Activated CD4-positive, alpha-beta T cell treated with anti-CD3 and anti-CD28 coated beads, Interleukin-2, amount 50 U/mL, for 1 hour (primary cell): ENCODE measurements around the gene STOX2.
"Not testable (repeated sequence)": the region's sequence is repeated elsewhere in the genome, so short reads cannot be mapped to it uniquely, and the experiment has no call there.

Source experiments
- DNase-seq: peaks from one replicate; pipeline ENCODE4 v3.0.0-alpha.2; 2020

Gene STOX2

DNA sequence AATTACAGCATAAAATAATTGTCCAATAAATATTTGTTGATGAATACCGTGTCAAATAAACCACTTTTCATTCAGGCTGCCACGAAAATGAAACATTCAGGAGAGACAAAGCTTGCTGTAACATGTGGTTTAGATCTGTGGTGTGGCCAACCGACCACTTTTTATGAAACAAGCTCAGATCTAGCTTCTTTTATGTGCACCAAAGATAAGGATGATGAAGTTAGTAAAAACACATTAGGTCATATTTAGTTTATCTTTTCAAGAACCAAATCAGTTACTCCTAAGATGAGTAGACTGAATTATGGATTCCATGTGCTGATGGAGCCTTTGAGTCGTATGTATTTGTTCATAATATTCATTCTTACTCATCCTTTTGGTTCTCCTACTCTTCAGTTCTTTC is 35.8 kb downstream of the STOX2 start:
- no peak for DNase-seq

DNA sequence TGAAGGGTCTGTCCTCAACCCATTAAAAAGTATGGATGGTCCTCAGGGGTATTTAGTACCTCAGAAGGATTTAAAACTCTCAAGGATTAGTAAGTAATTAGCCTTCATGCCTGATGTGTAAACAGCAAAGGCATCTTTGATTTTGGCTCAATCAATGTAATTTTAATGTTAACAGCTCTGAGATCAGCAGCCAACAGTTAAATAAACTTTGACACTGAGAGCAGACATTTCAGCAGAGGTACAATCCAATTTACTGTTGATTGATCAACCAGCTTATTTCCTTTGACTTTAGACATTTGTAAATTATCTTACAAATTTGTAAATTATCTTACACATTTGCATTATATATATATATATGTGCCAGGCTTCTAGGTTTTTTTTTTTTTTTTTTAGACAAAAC is 36.9 kb downstream of the STOX2 start:
- no peak for DNase-seq

DNA sequence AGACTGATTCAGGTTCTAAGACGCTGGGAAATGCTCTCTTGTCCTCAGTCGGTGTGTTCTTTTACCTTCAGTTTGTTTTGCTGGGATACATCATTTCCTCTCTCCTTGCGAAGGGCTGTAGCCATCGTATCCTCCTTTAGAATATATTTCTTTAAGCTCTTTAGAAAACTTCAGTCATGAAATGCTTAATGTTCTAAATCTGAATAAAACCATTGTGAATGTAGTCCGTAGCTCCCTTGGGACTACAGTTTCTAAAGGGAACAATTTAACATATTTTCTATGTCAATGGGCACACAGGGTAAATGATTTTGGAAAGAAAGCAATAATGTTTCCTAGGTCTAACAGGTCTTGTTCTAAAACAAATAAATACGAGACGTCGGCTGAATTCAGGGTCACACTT is 40.6 kb downstream of the STOX2 start:
- no peak for DNase-seq

DNA sequence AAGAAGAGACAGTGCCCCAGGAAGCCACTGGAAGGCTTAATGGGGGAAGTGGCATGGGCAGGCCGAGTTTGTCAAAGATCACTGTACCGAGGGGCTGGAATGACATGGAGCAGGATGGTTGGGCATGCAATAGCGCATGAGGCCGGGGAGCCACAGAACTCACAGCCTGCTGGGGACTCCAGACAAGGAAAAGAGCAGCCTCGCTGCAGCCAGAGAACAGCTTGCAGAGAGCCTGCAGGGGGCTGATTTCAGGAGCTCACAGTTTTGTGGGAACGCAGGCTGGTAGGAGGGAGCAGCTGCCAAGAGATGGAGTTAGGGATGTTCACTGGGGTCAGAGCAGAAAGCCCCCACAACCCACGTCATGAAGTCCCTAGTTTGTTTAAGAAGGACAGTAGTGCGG is 45.4 kb downstream of the STOX2 start:
- DNase-seq = no peak

DNA sequence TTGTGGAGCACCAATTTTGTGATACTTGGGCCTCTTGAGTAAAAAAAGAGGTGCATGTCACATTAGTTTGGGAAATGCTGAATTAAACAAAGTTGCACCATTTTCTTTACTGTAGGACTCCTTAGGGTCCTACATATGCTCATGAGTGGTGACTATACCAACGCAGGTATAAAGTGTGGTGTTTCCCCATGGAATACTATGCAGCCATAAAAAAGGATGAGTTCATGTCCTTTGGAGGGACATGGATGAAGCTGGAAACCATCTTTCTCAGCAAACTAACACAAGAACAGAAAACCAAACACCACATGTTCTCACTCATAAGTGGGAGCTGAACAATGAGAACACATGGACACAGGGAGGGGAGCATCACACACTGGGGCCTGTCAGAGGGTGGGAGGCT is 47.5 kb downstream of the STOX2 start:
- DNase-seq = not testable (repeated sequence)

DNA sequence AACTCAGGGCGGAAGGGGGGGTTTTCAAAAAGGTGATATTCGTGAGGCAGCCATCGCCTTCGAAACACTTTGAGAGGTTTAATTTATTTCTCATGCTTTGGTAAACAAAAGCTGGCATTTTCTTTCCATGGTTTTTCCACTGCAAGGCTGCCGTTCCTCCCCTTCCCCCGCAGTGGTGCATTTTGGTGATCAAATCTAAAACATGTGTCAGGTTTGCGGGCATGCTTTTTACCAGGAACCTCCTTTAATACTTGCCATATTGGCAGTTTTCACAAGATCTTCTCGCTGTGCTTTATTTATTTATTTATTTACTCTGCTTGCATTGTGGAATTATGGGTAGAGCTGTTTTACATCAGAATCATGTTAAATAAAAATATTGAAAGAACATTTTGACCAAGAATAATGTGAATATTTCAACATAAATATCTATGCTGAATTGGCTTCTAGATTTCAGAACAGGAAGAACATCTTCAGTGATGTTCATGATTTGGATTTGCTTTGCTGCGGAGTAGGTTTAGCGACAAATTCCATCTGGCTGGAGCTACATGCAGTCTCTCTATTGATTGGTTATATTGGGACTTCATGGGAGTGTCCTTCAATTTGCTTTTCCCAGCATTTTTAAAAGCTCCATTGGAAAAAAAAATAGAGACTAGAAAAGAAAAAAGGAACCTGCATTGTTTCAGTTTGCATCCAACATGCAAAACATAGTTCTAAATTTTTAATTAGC is 54.4 kb downstream of the STOX2 start:
- no peak for DNase-seq

DNA sequence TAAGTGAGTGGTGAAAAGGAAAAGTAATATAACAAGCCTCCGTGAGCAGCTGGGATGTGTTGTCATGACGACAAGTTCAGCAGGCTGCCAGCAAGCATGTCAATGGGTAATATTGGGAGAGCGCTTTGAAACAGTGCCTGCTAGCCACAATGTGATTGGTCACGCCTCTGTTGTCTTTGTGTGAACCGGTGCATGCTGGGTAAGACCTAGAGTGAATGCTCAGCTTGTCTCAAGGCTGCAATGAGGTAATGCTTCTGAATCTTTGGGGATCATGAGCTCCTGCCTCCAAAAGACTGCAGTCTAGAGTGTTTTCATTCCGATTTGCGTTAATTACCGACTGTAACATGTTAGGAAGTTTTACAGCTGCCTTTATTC is 54.9 kb downstream of the STOX2 start:
- no peak for DNase-seq

DNA sequence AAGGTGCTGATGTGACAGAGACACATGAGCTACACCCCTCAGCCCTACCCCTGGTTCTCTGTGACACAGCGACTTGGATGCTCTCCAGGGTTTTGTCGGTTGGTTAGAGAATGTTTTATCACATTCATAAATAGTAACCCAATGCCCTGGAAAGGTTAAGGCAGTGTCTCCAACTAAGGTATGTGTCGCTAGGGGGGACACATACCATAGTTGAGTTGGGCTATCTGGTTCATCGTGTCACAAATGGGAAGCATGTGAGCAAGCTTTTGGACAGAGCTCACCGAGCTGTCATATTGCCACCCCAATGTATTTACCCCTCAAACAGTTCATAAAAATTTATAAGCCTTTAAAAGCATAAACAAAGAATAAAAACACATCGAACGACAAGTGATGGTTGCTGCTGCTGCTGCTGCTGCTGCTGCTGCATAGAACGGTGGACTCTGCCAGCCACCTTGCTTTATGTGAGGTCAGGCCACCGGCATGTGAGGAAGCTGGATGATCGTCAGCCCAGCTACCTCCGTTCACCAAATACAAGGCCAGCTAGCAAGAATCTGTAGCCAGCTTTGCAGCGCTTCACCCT is 55.9 kb downstream of the STOX2 start:
- DNase-seq = no peak

DNA sequence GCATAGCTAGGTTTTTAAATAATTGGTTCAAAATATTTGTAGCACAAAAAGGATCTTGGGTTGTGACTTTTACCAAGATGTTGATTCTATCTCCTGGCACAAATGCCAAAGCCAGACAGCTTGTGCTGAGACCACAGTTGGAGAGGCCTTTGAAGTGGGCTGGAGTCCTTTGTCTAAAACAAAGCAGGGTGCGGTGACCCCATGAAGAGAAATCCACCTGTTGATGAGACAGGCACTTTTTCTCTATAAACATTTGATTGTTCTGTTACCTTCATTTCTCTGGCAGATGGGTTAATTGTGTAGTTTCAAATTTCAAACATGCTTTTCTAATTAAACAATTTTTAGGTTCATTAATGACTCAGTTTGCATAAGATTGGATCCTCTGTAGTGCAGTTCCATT is 56.7 kb downstream of the STOX2 start:
- no peak for DNase-seq

DNA sequence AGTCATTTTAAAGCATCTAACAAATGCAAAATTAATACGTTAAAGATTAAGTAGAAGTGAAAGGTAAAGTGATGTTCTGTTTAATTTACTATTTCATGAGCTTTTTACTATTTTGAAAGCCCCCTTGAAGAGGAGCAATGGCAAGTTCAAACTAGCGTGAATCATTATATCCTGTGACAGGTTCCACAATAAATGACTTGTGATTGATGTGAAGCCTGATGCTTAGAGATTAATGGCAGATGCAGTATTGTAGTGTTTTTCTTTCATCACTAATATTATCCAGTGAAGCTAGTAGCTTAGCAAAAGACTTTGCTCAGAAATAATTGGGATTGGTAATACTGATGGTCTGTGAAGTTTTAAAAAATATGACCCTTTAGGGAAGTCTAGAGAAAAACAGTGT is 57.3 kb downstream of the STOX2 start:
- no peak for DNase-seq

DNA sequence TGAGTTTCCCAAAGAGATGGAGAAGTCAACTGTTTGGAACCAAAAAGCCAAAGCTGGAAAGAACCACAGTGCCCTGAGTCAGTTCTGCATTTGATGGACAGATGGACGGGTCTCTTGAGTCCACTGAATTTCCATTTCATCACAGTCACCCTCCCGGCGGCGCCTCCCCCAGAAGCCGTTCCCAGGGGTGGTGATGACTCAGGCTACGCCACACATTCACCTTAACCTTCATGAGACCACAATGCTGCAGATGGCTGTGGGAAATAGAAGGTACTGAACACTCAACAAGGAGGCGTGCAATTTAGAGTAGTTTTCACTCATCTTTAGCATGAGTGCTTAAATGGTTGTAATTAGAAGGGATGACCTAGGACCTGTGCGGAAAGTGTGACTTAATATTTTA is 61.3 kb downstream of the STOX2 start:
- DNase-seq = no peak

DNA sequence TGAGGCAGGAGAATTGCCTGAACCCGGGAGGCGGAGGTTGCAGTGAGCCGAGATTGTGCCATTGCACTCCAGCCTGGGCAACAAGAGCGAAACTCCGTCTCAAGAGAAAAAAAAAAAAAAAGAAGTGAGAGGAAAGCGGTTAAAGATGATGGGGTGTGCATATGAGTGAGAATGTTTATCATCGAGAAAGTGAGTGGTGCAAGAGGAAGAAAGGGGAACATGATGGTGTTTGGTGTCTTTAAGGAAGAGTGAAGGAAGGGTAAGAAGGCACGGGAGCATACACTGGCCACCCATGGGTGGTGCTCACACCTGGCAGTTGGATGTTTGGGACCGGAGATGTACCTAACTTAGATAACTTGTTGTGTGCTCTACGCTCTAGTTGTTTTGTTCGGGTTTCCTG is 62.2 kb downstream of the STOX2 start:
- no peak for DNase-seq

DNA sequence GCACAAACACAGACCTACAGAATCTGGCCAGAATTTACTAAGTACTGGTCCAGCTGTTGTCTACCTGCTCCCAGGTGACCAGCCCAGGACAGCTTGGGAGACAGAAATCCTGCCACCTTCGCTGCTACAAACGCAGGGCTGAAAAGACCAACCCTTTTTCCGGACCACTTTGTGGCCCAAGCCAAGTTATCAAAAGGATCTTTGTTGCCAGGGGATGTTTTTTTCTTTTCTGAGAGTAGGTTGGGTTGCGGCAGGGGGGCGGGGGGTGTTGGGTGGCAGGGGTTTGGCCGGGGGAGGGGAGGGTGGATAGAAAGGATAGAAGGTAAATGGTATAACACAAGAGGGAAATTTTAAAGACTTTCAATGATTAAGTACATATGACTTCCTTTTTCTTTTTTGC is 63.4 kb downstream of the STOX2 start:
- no peak for DNase-seq

DNA sequence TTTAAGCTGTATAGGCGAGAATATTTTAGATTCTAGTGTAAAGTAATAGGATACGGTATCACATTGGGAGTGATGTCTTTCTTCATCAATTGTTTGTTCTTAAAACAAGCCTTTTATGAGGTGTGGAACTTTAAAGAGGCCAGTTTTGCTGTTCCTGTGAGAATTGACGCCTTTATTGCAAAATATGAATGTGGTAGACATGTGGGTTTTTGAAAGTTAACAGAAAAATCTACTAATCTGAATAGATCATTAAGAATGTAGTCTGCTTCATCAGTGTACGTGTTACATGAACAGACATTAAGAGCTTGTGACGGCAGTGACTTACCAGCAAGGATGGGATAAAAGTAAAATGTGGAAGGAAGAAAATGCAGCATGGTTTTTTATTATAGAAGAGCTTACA is 63.8 kb downstream of the STOX2 start:
- no peak for DNase-seq

DNA sequence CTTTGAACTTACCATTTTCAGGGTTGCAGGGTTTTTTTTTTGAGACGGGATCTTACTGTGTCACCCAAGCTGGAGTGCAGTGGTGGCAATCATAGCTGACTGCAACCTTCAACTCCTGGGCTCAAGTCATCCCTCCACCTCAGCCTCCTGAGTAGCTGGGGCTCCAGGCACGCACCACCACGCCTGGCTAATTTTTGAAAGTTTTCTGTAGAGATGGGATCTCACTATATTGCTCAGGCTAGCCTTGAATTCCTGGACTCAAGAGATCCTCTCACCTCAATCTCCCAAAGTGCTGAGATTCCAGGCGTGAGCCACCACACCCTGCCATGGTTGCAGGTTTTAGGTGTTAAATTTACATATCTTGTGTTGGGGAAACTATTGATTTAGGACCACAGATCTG is 64.5 kb downstream of the STOX2 start:
- no peak for DNase-seq

DNA sequence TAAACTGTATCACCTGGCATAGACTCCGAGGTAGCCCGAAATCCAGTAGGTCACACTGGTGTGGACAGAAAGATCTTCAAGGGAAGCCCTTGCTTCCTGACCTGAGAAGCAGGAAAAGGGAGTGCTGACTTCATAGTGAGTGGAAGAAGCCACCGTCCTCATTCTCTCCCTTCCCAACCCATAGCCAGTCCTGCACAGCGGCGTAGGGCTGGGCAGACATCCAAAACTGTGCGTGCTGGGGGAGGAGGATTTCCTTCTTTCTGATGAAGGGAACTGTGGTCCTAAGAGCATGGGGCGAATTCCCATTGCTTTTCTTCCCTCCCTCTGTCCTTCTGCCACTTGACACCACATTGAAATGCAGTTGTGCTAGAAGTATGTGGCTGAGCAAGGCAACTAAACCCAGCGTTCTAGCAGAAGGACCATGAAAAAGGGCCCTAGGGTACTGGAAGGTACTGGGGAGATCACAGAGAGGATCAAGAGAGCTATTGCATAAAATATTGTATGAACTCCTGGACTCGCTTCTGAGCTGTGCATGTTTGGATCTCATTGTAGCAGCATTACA is 66.9 kb downstream of the STOX2 start:
- DNase-seq = no peak

DNA sequence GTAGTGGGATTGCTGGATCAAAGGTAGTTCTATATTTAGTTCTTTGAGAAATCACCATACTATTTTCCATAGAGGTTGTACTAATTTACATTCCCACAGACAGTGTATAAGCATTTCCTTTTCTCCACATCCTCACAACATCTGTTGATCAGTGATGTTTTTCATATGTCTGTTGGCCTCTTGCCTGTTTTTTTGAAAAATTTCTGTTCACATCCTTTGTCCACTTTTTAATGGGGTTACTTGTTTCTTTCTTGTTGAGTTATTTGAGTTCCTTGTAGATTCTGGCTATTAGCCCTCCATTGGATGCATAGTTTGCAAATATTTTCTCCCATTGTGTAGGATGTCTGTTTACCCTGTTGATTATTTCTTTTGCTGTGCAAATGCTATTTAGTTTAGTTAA is 72.6 kb downstream of the STOX2 start:
- no peak for DNase-seq

DNA sequence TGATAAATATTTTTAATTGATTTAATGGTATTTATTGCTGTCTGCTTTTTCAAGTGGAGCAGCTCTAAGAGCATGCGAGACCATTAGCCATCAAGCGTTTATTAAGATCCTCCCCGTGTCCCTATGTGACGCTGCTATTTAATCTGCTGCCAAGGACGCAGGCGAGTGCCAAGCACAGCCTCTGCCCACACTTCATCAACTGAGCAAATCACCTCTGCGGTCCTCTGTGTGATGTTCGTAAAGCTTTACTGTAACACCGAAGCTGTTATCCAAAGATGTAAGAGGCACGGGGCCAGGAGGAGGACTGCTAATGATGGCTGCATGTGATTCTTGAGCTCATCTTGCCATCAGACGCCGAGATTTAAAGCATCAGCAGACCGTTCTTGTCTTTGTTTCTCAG is 79.5 kb downstream of the STOX2 start:
- DNase-seq = no peak

DNA sequence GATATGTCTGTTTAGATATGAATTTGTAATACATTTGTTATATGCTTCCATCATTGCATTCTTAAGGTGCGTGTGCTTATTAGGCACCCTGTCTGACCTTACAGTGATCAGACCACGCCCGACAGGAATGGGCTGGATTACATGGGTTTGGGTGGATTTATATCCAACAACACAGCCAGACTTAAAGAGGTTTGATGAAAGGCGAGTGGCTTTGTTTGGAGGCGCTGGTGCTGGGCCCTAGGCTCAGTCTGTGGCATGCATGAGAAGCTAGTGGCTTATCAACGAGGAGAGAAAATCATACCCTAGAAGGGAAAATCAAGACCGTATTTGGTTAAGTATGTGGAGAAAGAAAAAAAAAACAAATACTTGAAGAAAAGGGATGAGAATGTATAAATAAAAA is 80.7 kb downstream of the STOX2 start:
- DNase-seq = no peak

DNA sequence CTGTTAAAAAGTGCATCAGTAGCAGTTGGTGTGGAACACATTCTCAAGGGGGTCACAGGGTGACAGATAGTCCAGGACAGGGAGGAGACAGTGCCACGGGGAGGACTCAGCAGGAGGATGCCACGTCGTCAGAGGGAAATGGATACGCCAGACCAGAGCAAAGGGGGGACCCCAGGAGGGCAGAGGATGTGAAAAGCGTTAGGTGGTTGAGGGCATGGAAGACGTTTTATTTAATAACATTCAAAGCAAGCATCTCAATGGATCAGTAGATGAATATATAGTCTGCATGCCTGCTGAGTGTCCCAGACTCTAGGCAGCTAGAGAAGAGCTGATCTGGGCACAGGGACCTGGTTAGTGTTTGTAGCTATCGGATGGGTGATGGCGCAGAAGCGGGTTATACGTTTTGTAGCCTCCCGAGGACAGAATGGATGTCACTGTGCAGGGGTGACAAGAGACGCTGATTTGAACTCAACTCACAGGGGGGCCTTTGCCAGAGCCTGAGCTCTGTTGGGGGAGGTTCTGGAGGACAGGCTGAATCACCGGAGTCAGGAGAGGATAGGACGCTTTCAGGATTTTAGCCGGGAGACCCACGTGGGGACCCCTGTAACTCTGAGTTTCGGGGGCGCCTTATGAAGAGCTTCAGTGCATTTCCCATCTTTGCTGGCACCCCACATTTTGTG is 81.3 kb downstream of the STOX2 start:
- no peak for DNase-seq

DNA sequence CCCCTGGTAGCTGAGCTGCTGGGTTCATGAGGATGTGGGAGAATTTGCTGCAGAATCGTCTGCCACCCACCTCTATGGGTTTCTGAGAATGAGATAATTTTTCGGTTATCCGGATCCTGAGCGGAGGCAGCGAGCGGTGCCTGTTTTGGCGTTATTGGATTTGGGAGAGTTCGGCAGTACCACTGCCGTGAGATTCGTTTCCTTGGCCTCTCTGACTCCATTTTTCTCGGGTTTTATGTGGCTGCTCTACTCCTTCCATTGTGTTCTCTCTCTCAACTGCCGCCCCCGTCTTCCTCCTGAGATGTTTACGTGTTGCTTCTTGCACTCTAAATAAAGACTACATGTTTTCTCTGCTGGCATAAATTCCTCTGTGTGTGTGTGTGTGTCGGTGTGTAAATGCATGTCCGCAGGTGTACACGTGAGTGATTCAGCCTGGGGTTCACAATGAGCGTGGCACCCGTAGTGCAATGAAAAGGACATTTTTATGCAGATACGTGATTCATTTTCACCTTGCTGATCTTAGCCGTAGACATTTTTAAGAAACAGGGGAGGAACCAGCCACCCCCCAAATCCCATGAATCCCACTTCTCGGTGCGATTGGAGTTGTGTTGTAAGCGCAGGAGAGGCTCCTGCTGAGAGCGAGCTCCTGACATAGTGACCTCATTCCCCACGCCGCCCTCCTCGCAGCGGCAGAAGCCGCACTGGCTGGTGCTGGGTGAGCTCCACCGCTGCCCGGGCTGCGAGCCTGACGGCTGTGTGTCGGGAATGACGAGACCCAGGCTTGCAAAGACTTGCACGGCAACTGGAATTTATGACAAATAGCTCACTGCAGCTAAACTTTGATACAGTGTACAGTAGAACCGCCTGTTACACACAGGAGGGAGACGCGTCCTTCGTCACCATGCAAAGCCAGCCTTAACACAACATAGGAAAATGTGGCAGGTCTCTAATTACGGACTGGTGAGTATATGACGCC is 82.2 kb downstream of the STOX2 start:
- DNase-seq = no peak

DNA sequence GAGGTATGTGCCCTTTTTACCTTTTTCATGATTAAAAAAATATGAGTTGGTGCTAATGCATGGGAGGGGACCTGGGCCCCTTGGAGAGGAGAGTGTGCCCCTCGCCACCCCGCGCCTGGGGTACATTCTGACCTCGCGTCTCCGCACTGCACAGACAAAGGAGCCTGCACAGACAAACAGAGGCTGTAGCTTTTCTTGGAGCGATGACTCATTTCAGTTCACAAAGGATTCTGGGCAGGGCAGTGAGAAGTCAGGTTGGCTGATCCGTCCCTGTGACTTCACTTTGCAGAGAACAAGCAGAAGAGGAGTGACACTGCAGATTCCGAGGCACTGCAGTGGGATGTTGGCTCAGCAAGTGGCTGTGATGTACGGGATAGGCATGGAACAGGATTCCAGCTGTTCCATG is 82.9 kb downstream of the STOX2 start:
- no peak for DNase-seq

DNA sequence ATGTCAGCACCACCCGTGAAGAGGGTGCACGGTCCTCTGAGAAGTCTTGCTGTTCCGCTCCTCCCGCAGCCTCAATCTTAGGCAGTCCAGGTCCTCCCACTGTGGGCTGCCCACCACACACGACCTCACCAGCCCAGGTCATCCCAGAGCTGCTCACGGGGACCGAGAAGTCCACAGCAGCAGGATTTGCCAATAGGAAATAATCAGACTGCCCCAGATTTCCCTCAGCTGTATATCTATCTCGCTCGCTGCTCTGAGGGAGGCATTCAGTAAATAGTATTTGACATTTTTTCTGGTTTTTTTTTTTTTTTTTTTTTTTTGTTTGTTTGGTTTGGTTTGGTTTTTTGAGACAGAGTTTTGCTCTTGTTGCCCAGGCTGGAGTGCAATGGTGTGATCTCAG is 83.8 kb downstream of the STOX2 start:
- no peak for DNase-seq
